Neuron (in vitro differentiated cells): ENCODE results near the gene CYBB.

Source experiments
- H2AFZ ChIP-seq: one replicate; pipeline ENCODE4 v1.6.1; 2013; ENCODE audit warnings: low read depth, mild to moderate bottlenecking, inconsistent platforms, low read length, moderate library complexity
- H3K27me3 ChIP-seq: one replicate; pipeline ENCODE4 v1.6.1; 2013; ENCODE audit warnings: low read length; ENCODE audit not compliant: insufficient read depth
- H3K36me3 ChIP-seq: one replicate; pipeline ENCODE4 v1.6.1; 2013; ENCODE audit warnings: low read length; ENCODE audit not compliant: insufficient read depth
- H3K4me1 ChIP-seq: one replicate; pipeline ENCODE4 v1.6.1; 2013; ENCODE audit warnings: low read length; ENCODE audit not compliant: insufficient read depth
- H3K4me3 ChIP-seq: 2 replicates; pipeline ENCODE4 v1.5.1; 2013; ENCODE audit warnings: mild to moderate bottlenecking, low read length, moderate library complexity
- H3K9me3 ChIP-seq: one replicate; pipeline ENCODE4 v1.6.1; 2013; ENCODE audit warnings: low read length

The CYBB gene

GRCh38 chrX:37862851-37863250 lies 83.0 kb downstream of the CYBB start:
- H3K36me3 ChIP-seq: no peaks in the 10 kb centered on the region
- no peaks in the 10 kb centered on the region for H3K27me3 ChIP-seq
- H3K4me1 ChIP-seq: no peaks in the 10 kb centered on the region
- no peak overlapping the region for H3K4me3 ChIP-seq
- no peak overlapping the region for H2AFZ ChIP-seq
- H3K9me3 ChIP-seq: no peaks in the 10 kb centered on the region
